ENCODE measurements around the gene VPS26C.
"Not testable (repeated sequence)": the region's sequence is repeated elsewhere in the genome, so short reads cannot be mapped to it uniquely, and the experiment has no call there.

Gene VPS26C
- 64.7 to 77.9 (median 70.5) reads per million in 4 donors for total RNA-seq

GRCh38 chr21:37267269-37268185 lies at the start of gene VPS26C:
VPS26C (minus strand) TSS chr21:37267334; CDS start chr21:37267294, 40 bp downstream.
- DNase-seq = peak; percentile 96 to 100 (median 97)

- DNase-seq = not testable (repeated sequence)
Observed at GRCh38 chr21:37316072-37316471, 48.9 kb upstream of the VPS26C start.

- DNase-seq = no peak
Observed at GRCh38 chr21:37300114-37300751, 33.1 kb upstream of the VPS26C start.

- DNase-seq = no peak
Observed at GRCh38 chr21:37297364-37297763, 30.2 kb upstream of the VPS26C start.

GRCh38 chr21:37294679-37295078 lies 27.5 kb upstream of the VPS26C start:
- DNase-seq = no peak

GRCh38 chr21:37292941-37293340 lies 25.8 kb upstream of the VPS26C start:
- DNase-seq = no peak

- DNase-seq = no peak
Observed at GRCh38 chr21:37292041-37292440, 24.9 kb upstream of the VPS26C start.

GRCh38 chr21:37283191-37283710 lies 16.1 kb upstream of the VPS26C start:
- not testable (repeated sequence) for DNase-seq

- not testable (repeated sequence) for DNase-seq
Observed at GRCh38 chr21:37282602-37283001, 15.5 kb upstream of the VPS26C start.

- no peak for DNase-seq
Observed at GRCh38 chr21:37281993-37282392, 14.9 kb upstream of the VPS26C start.

GRCh38 chr21:37281579-37281978 lies 14.4 kb upstream of the VPS26C start:
- no peak for DNase-seq

GRCh38 chr21:37279271-37279670 lies 12.1 kb upstream of the VPS26C start:
- DNase-seq = not testable (repeated sequence)

- no peak for DNase-seq
Observed at GRCh38 chr21:37278199-37278598, 11.1 kb upstream of the VPS26C start.

- no peak for DNase-seq
Observed at GRCh38 chr21:37276377-37276776, 9.2 kb upstream of the VPS26C start.

GRCh38 chr21:37273911-37274690 lies 7.0 kb upstream of the VPS26C start:
- DNase-seq = no peak

GRCh38 chr21:37273440-37273839 lies 6.3 kb upstream of the VPS26C start:
- DNase-seq = no peak

- no peak for DNase-seq
Observed at GRCh38 chr21:37272897-37273296, 5.8 kb upstream of the VPS26C start.

- DNase-seq = no peak
Observed at GRCh38 chr21:37270576-37271365, 3.6 kb upstream of the VPS26C start.

GRCh38 chr21:37269481-37269880 lies 2.3 kb upstream of the VPS26C start:
- DNase-seq = no peak

GRCh38 chr21:37268186-37268503 lies 1.0 kb upstream of the VPS26C start:
- no peak for DNase-seq

- peak in 2 of 5 donors; percentile 50 to 70 for DNase-seq
Observed at GRCh38 chr21:37266515-37267221, 466 bp downstream of the VPS26C start.

Data from T-helper 1 cell (primary cell).